Thyroid gland (tissue), 4 donors: ENCODE data around the gene LRRC28. TPM values are rescaled to one million over a fixed set of nuclear protein-coding genes. Genes with fewer than 3 reads are reported as not detected.

Experiments used
- DNase-seq, 2 donors: peaks; one replicate each; pipeline ENCODE4 v3.0.0-alpha.2; 2019
- H3K27ac ChIP-seq, 3 donors: fragments of 200-600 bp; sonication (generic); 1 replicate in 2 of 3; 2 replicates in 1 of 3; pipeline ENCODE4 v1.5.1; 2016 to 2019; ENCODE audit warnings: mild to moderate bottlenecking in 1 of 3, moderate library complexity in 1 of 3
- H3K27me3 ChIP-seq: fragments of 200-600 bp; sonication (generic); one replicate; pipeline ENCODE4 v1.5.1; 2019
- H3K36me3 ChIP-seq, 2 donors: fragments of 200-600 bp; sonication (generic); one replicate each; pipeline ENCODE4 v1.5.1; 2016 to 2019
- H3K4me1 ChIP-seq, 2 donors: fragments of 200-600 bp; sonication (generic); one replicate each; pipeline ENCODE4 v1.5.1; 2017 to 2019
- H3K4me3 ChIP-seq, 3 donors: fragments of 200-600 bp; sonication (generic); replicated peaks in 1 of 3; 1 replicate in 2 of 3; 2 replicates in 1 of 3; pipeline ENCODE4 v1.5.1; 2016; ENCODE audit warnings: mild to moderate bottlenecking in 1 of 3
- H3K9me3 ChIP-seq: fragments of 200-600 bp; sonication (generic); one replicate; pipeline ENCODE4 v1.5.1; 2017
- CTCF ChIP-seq, 6 experiments: fragments of 200-600 bp in 3 of 6; fragments of 450-650 bp in 3 of 6; sonication (generic) in 3 of 6; IDR thresholded peaks; one replicate each; pipeline ENCODE4 v1.5.1; 2016 to 2019; ENCODE audit warnings: antibody characterized with exemption in 6 of 6, mild to moderate bottlenecking in 2 of 6, inconsistent platforms in 1 of 6, moderate library complexity in 1 of 6
- POLR2A ChIP-seq, 2 donors: fragments of 450-650 bp; IDR thresholded peaks; one replicate each; pipeline ENCODE4 v1.6.1; 2017; ENCODE audit warnings: antibody characterized with exemption in 2 of 2, mild to moderate bottlenecking in 2 of 2, moderate library complexity in 1 of 2
- WGBS, 2 donors: methylation state at CpG; one replicate each; pipeline ENCODE4 v1.1.5; 2017; 5-methylcytosine and 5-hydroxymethylcytosine counted together
- intact Hi-C: fragments of 100-400 bp; cut with DNase I; formaldehyde crosslinking; loops from one replicate; pipeline ENCODE4 v1.15.1; 2023
- total RNA-seq, 4 donors: library from RNA; depleted of rRNA; stranded (reverse); fragments of >200 nt; gene quantifications; one replicate each; pipeline ENCODE4 v1.2.3, GENCODE V29; 2016

The LRRC28 gene
- total RNA-seq, 4 donors from 2014 or later, result 36.1 to 51.6 (median 44.8) TPM

- Histone ChIP-seq H3K4me1 (peaks cover 0 to 11% of the 10 kb centered on the region in 2 donors), H3K36me3 (peaks cover 0 to 7% of the 10 kb centered on the region in 2 donors), H3K4me3 (no peak overlapping the region), H3K9me3 (no peaks in the 10 kb centered on the region), H3K27me3 (no peaks in the 10 kb centered on the region), H3K27ac (no peak overlapping the region)
- WGBS, 2 donors, result 91 to 95% methylated on average over 12 of the region's 12 CpGs
- TF ChIP-seq POLR2A (IDR thresholded peaks at IDR 0.05), result no peak
- no peak for TF ChIP-seq CTCF (IDR thresholded peaks at IDR 0.05)
- DNase-seq, result no peak
- intact Hi-C loops, result no loop called here
Measured at GRCh38 chr15:99257107-99257750, 5.9 kb downstream of the LRRC28 start.

- Histone ChIP-seq H3K36me3 (no peaks in the 10 kb centered on the region), H3K9me3 (no peaks in the 10 kb centered on the region), H3K27me3 (no peaks in the 10 kb centered on the region), H3K27ac (no peak overlapping the region), H3K4me1 (no peaks in the 10 kb centered on the region), H3K4me3 (no peak overlapping the region)
- intact Hi-C loops, result no loop called here
- TF ChIP-seq CTCF (IDR thresholded peaks at IDR 0.05), result no peak
- 91 to 93% methylated on average over 5 of the region's 5 CpGs for WGBS, 2 donors
- no peak for DNase-seq
Measured at GRCh38 chr15:99264125-99264524, 12.8 kb downstream of the LRRC28 start.

GRCh38 chr15:99265541-99266070 lies 14.3 kb downstream of the LRRC28 start:
- no peaks in the 10 kb centered on the region for H3K9me3 ChIP-seq
- no peaks in the 10 kb centered on the region for H3K36me3 ChIP-seq
- TF ChIP-seq POLR2A (IDR thresholded peaks at IDR 0.05), result no peak
- no peak for TF ChIP-seq CTCF (IDR thresholded peaks at IDR 0.05)
- no peaks in the 10 kb centered on the region for H3K4me1 ChIP-seq
- 92 to 96% methylated on average over 3 of the region's 3 CpGs for WGBS, 2 donors
- intact Hi-C loops, result no loop called here
- DNase-seq, result no peak
- no peak overlapping the region for H3K27ac ChIP-seq
- H3K27me3 ChIP-seq, result no peaks in the 10 kb centered on the region
- no peak overlapping the region for H3K4me3 ChIP-seq

- Histone ChIP-seq H3K36me3 (no peaks in the 10 kb centered on the region), H3K4me3 (no peak overlapping the region), H3K27me3 (no peaks in the 10 kb centered on the region), H3K27ac (no peak overlapping the region), H3K9me3 (no peaks in the 10 kb centered on the region), H3K4me1 (no peaks in the 10 kb centered on the region)
- TF ChIP-seq POLR2A (IDR thresholded peaks at IDR 0.05) (no peak), CTCF (IDR thresholded peaks at IDR 0.05) (no peak)
- WGBS, 2 donors, result 95 to 97% methylated on average over 3 of the region's 3 CpGs
- DNase-seq, result no peak
- intact Hi-C loops, result no loop called here
Measured at GRCh38 chr15:99267957-99268356, 16.7 kb downstream of the LRRC28 start.

- WGBS, 2 donors, result 83 to 88% methylated on average over 5 of the region's 5 CpGs
Measured at GRCh38 chr15:99268431-99268830, 17.1 kb downstream of the LRRC28 start.

More at GRCh38 chr15:99268431-99268830, 17.1 kb downstream of the LRRC28 start:
- intact Hi-C loops, result no loop called here
- Histone ChIP-seq H3K27ac (no peak overlapping the region), H3K36me3 (no peaks in the 10 kb centered on the region), H3K4me3 (no peak overlapping the region), H3K4me1 (no peaks in the 10 kb centered on the region), H3K9me3 (no peaks in the 10 kb centered on the region), H3K27me3 (no peaks in the 10 kb centered on the region)
- no peak for TF ChIP-seq CTCF (IDR thresholded peaks at IDR 0.05)
- TF ChIP-seq POLR2A (IDR thresholded peaks at IDR 0.05), result no peak
- no peak for DNase-seq
